ENCODE data around the gene POTEI. TPM values are rescaled to one million over a fixed set of nuclear protein-coding genes. Genes with fewer than 3 reads are reported as not detected.
"Not testable (repeated sequence)": the region's sequence is repeated elsewhere in the genome, so short reads cannot be mapped to it uniquely, and the experiment has no call there.

Gene POTEI
- total and polyA plus RNA-seq, 2 donors (not counting 1 experiment from before 2014, with no cell fraction given): not detected

GRCh38 chr2:130548418-130548817, 39.3 kb upstream of the POTEI start:
- H3K9me3 ChIP-seq (ENCODE audit: control extremely low read depth in 1 of 3, control insufficient read depth in 2 of 3, insufficient read depth in 1 of 3, low read length in 2 of 3); intact Hi-C loops (cut with micrococcal nuclease); H3K79me2 ChIP-seq (ENCODE audit: control insufficient read depth, insufficient read depth, low read length); H3K27me3 Mint-ChIP-seq; H3K9me3 Mint-ChIP-seq (ENCODE audit: insufficient read depth); H3K9ac ChIP-seq (ENCODE audit: low read length); CTCF ChIA-PET; H3K4me1 Mint-ChIP-seq; POLR2A ChIA-PET; ATAC-seq (ENCODE audit: low read depth); H3K27me3 ChIP-seq (replicated peaks in 1 of 4; ENCODE audit: control extremely low read depth in 1 of 4, control insufficient read depth in 3 of 4, insufficient read depth in 4 of 4, low read length in 3 of 4); H3K4me3 ChIP-seq (ENCODE audit: control extremely low read depth in 1 of 5, extremely low read depth in 1 of 5, insufficient read depth in 1 of 5, low read depth in 2 of 5, low read length in 4 of 5); DNase-seq; H3K27ac Mint-ChIP-seq; H3K4me3 Mint-ChIP-seq; H3K4me1 ChIP-seq (ENCODE audit: control insufficient read depth in 2 of 2, insufficient read depth in 2 of 2, low read length in 2 of 2); H4K20me1 ChIP-seq (ENCODE audit: control insufficient read depth, insufficient read depth, low read length, poor library complexity, severe bottlenecking); H2AFZ ChIP-seq (ENCODE audit: insufficient read depth, low read depth, low read length, poor library complexity, severe bottlenecking); H3K27ac ChIP-seq (ENCODE audit: low read length in 2 of 2); H3K4me2 ChIP-seq (replicated peaks; ENCODE audit: low read depth, low read length, poor library complexity, severe bottlenecking); H3K36me3 ChIP-seq (replicated peaks in 1 of 2; ENCODE audit: control extremely low read depth in 1 of 2, control insufficient read depth in 1 of 2, extremely low read depth in 1 of 2, insufficient read depth in 2 of 2, low read length in 1 of 2): not testable (repeated sequence)
- no CpG with 5 or more reads among the region's 3 CpGs for WGBS (ENCODE audit: insufficient coverage)

- H3K4me1 Mint-ChIP-seq; H3K27me3 Mint-ChIP-seq; intact Hi-C loops (cut with micrococcal nuclease); H3K79me2 ChIP-seq (ENCODE audit: control insufficient read depth, insufficient read depth, low read length); H3K27ac Mint-ChIP-seq; POLR2A ChIA-PET; H3K9ac ChIP-seq (ENCODE audit: low read length); CTCF ChIA-PET; ATAC-seq (ENCODE audit: low read depth); H4K20me1 ChIP-seq (ENCODE audit: control insufficient read depth, insufficient read depth, low read length, poor library complexity, severe bottlenecking); H3K4me2 ChIP-seq (replicated peaks; ENCODE audit: low read depth, low read length, poor library complexity, severe bottlenecking); H3K4me1 ChIP-seq (ENCODE audit: control insufficient read depth in 2 of 2, insufficient read depth in 2 of 2, low read length in 2 of 2); H3K4me3 Mint-ChIP-seq; DNase-seq; H3K36me3 ChIP-seq (replicated peaks in 1 of 2; ENCODE audit: control extremely low read depth in 1 of 2, control insufficient read depth in 1 of 2, extremely low read depth in 1 of 2, insufficient read depth in 2 of 2, low read length in 1 of 2); H2AFZ ChIP-seq (ENCODE audit: insufficient read depth, low read depth, low read length, poor library complexity, severe bottlenecking); H3K4me3 ChIP-seq (ENCODE audit: control extremely low read depth in 1 of 5, extremely low read depth in 1 of 5, insufficient read depth in 1 of 5, low read depth in 2 of 5, low read length in 4 of 5); H3K9me3 ChIP-seq (ENCODE audit: control extremely low read depth in 1 of 3, control insufficient read depth in 2 of 3, insufficient read depth in 1 of 3, low read length in 2 of 3); H3K27me3 ChIP-seq (replicated peaks in 1 of 4; ENCODE audit: control extremely low read depth in 1 of 4, control insufficient read depth in 3 of 4, insufficient read depth in 4 of 4, low read length in 3 of 4); H3K9me3 Mint-ChIP-seq (ENCODE audit: insufficient read depth); H3K27ac ChIP-seq (ENCODE audit: low read length in 2 of 2): not testable (repeated sequence)
- no CpG with 5 or more reads among the region's 5 CpGs for WGBS (ENCODE audit: insufficient coverage)
Measured at GRCh38 chr2:130544978-130545377, 35.9 kb upstream of the POTEI start.

GRCh38 chr2:130543785-130544528, 34.8 kb upstream of the POTEI start:
- H3K27ac Mint-ChIP-seq; H3K27ac ChIP-seq (ENCODE audit: low read length in 2 of 2); H3K27me3 ChIP-seq (replicated peaks in 1 of 4; ENCODE audit: control extremely low read depth in 1 of 4, control insufficient read depth in 3 of 4, insufficient read depth in 4 of 4, low read length in 3 of 4); H3K4me2 ChIP-seq (replicated peaks; ENCODE audit: low read depth, low read length, poor library complexity, severe bottlenecking); H3K36me3 ChIP-seq (replicated peaks in 1 of 2; ENCODE audit: control extremely low read depth in 1 of 2, control insufficient read depth in 1 of 2, extremely low read depth in 1 of 2, insufficient read depth in 2 of 2, low read length in 1 of 2); H3K9ac ChIP-seq (ENCODE audit: low read length); H3K79me2 ChIP-seq (ENCODE audit: control insufficient read depth, insufficient read depth, low read length); POLR2A ChIA-PET; H3K4me1 ChIP-seq (ENCODE audit: control insufficient read depth in 2 of 2, insufficient read depth in 2 of 2, low read length in 2 of 2); H3K27me3 Mint-ChIP-seq; H3K9me3 ChIP-seq (ENCODE audit: control extremely low read depth in 1 of 3, control insufficient read depth in 2 of 3, insufficient read depth in 1 of 3, low read length in 2 of 3); H3K4me1 Mint-ChIP-seq; H3K4me3 Mint-ChIP-seq; H2AFZ ChIP-seq (ENCODE audit: insufficient read depth, low read depth, low read length, poor library complexity, severe bottlenecking); intact Hi-C loops (cut with micrococcal nuclease); ATAC-seq (ENCODE audit: low read depth); DNase-seq; CTCF ChIA-PET; H3K4me3 ChIP-seq (ENCODE audit: control extremely low read depth in 1 of 5, extremely low read depth in 1 of 5, insufficient read depth in 1 of 5, low read depth in 2 of 5, low read length in 4 of 5); H4K20me1 ChIP-seq (ENCODE audit: control insufficient read depth, insufficient read depth, low read length, poor library complexity, severe bottlenecking); H3K9me3 Mint-ChIP-seq (ENCODE audit: insufficient read depth): not testable (repeated sequence)
- WGBS (ENCODE audit: insufficient coverage): no CpG with 5 or more reads among the region's 12 CpGs

GRCh38 chr2:130542789-130543188, 33.7 kb upstream of the POTEI start:
- H3K27me3 ChIP-seq (replicated peaks in 1 of 4; ENCODE audit: control extremely low read depth in 1 of 4, control insufficient read depth in 3 of 4, insufficient read depth in 4 of 4, low read length in 3 of 4); H3K27ac ChIP-seq (ENCODE audit: low read length in 2 of 2); H4K20me1 ChIP-seq (ENCODE audit: control insufficient read depth, insufficient read depth, low read length, poor library complexity, severe bottlenecking); ATAC-seq (ENCODE audit: low read depth); H3K4me1 ChIP-seq (ENCODE audit: control insufficient read depth in 2 of 2, insufficient read depth in 2 of 2, low read length in 2 of 2); intact Hi-C loops (cut with micrococcal nuclease); H3K4me3 Mint-ChIP-seq; H2AFZ ChIP-seq (ENCODE audit: insufficient read depth, low read depth, low read length, poor library complexity, severe bottlenecking); H3K9ac ChIP-seq (ENCODE audit: low read length); CTCF ChIA-PET; H3K36me3 ChIP-seq (replicated peaks in 1 of 2; ENCODE audit: control extremely low read depth in 1 of 2, control insufficient read depth in 1 of 2, extremely low read depth in 1 of 2, insufficient read depth in 2 of 2, low read length in 1 of 2); H3K27ac Mint-ChIP-seq; H3K4me3 ChIP-seq (ENCODE audit: control extremely low read depth in 1 of 5, extremely low read depth in 1 of 5, insufficient read depth in 1 of 5, low read depth in 2 of 5, low read length in 4 of 5); H3K4me2 ChIP-seq (replicated peaks; ENCODE audit: low read depth, low read length, poor library complexity, severe bottlenecking); H3K79me2 ChIP-seq (ENCODE audit: control insufficient read depth, insufficient read depth, low read length); H3K9me3 ChIP-seq (ENCODE audit: control extremely low read depth in 1 of 3, control insufficient read depth in 2 of 3, insufficient read depth in 1 of 3, low read length in 2 of 3); DNase-seq; H3K4me1 Mint-ChIP-seq; H3K9me3 Mint-ChIP-seq (ENCODE audit: insufficient read depth); H3K27me3 Mint-ChIP-seq; POLR2A ChIA-PET: not testable (repeated sequence)
- no CpG with 5 or more reads among the region's 4 CpGs for WGBS (ENCODE audit: insufficient coverage)
